Vagina (tissue), 2 donors: ENCODE data around the gene FOXO6.

ENCODE experiments used
- CTCF ChIP-seq, 3 experiments: fragments of 450-650 bp in 2 of 3; fragments of 200-600 bp in 1 of 3; sonication (generic) in 1 of 3; IDR thresholded peaks; one replicate each; pipeline ENCODE4 v1.5.1; 2017 to 2019; ENCODE audit warnings: antibody characterized with exemption in 3 of 3, mild to moderate bottlenecking in 2 of 3, moderate library complexity in 2 of 3
- POLR2A ChIP-seq, 2 donors: fragments of 450-650 bp; IDR thresholded peaks; one replicate each; pipeline ENCODE4 v1.6.1; 2017; ENCODE audit warnings: antibody characterized with exemption in 2 of 2, mild to moderate bottlenecking in 2 of 2, moderate library complexity in 2 of 2

GRCh38 chr1:41365320-41365633 lies 4.0 kb downstream of the FOXO6 start:
- no peak for TF ChIP-seq POLR2A (IDR thresholded peaks at IDR 0.05)
- TF ChIP-seq CTCF (IDR thresholded peaks at IDR 0.05): no peak
